GM12892 (cell line): ENCODE measurements around the gene PCSK9.

Experiments used
- POLR2A ChIP-seq: IDR thresholded peaks from 2 replicates; pipeline ENCODE4 v1.6.1; 2011; ENCODE audit warnings: low read depth, low read length, control low read depth
- TAF1 ChIP-seq: IDR thresholded peaks from 2 replicates; pipeline ENCODE4 v1.6.1; 2011; ENCODE audit warnings: low read depth, mild to moderate bottlenecking, control low read depth, low read length, borderline replicate concordance

- no peak for TF ChIP-seq TAF1
- no peak for TF ChIP-seq POLR2A
Measured at GRCh38 chr1:55000110-55001085, 39.0 kb upstream of the PCSK9 start.
